Hepatic stellate cell (primary cell): Measurements from ENCODE around the gene OBP2A.
"Not testable (repeated sequence)": the region's sequence is repeated elsewhere in the genome, so short reads cannot be mapped to it uniquely, and the experiment has no call there.

ENCODE experiments used
- DNase-seq: peaks from one replicate; pipeline ENCODE4 v3.0.0; 2011; ENCODE audit warnings: low spot score

OBP2A gene

DNA sequence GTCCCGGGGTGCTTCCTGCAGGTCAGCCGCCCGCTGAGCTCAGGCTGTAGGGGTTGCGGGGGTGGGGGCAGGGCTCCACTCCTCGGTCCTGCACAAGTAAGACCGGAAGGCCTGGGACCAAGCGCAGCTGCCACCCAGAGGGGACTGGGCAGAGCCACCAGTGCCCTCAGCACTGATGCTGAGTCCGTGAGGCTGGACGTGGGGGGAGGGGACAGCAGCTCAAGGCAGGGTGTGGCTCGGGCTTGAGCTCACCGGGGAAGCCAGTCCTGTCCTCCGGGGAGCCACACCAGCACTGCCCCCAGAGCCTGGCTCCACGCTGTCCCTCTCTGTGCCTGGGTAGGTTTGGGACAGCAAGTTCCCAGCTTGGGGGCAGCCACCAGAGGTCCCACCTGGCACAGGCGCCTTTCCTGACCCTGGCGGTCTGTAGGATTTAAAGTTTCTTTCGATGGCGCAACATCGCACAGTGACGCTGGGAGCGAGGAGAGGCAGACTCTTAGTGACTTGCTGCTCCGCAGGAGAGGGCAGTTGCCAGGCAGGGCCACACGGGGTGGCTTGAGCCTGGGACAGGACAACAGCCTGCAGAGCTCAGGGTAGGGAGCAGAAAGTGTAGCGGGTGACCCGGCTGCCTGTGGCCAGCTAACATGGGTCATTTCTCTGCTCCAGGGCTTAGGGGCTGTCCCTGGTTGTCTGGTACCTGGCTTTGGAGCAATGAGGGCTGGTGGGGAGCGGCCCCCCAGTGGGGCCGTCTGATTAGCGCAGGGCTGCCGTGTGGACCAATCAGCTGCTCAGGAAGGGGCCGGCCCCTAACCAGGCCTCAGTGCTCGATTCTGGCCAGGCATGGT lies 19.0 kb upstream of the OBP2A start:
- no peak for DNase-seq

DNA sequence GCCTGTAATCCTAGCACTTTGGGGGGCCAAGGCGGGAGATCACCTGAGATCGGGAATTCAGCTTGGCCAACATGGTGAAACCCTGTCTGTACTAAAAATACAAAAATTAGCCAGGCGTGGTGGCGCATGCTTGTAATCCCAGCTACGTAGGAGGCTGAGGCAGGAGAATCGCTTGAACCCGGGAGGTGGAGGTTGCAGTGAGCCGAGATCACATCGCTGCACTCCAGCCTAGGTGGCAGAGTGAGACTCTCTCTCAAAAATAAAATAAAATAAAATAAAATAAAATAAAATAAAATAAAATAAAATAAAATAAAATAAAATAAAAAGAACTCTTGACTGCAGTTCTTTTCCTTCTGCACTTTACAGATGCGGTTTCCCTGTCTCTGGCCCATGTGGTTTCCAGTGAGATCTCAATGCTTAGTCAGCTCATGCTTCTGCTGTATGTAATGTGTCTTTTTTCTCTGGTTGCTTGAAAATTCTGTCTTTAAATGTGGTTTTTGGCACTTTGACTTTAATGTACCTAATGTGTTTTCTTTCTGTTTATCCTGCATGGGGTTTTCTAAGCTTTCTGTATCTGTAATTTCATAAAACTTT lies 17.0 kb upstream of the OBP2A start:
- DNase-seq, result not testable (repeated sequence)

GRCh38 chr9:135530146-135530545 lies 15.8 kb upstream of the OBP2A start:
- no peak for DNase-seq

GRCh38 chr9:135531096-135531495 lies 14.8 kb upstream of the OBP2A start:
- DNase-seq, result no peak

DNA sequence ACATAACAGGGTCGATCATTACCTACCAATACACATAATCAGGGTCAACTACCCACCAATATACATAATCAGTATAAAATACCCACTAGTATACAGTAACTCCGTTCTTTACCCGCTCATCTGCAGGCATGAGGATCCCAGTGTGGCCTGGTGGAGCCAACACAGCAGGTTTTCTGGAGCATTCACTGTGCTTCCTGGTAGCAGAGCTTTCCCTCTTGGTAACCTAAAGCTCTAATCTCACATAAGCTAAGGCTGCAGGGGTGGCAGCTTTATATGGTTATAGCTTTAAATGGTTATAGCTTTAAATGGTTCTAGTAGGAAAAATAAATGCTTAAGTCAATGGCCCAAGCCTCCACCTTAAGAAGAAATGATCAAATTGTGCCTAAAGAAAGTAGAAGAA lies 12.8 kb upstream of the OBP2A start:
- no peak for DNase-seq

GRCh38 chr9:135533674-135534073 lies 12.3 kb upstream of the OBP2A start:
- no peak for DNase-seq

DNA sequence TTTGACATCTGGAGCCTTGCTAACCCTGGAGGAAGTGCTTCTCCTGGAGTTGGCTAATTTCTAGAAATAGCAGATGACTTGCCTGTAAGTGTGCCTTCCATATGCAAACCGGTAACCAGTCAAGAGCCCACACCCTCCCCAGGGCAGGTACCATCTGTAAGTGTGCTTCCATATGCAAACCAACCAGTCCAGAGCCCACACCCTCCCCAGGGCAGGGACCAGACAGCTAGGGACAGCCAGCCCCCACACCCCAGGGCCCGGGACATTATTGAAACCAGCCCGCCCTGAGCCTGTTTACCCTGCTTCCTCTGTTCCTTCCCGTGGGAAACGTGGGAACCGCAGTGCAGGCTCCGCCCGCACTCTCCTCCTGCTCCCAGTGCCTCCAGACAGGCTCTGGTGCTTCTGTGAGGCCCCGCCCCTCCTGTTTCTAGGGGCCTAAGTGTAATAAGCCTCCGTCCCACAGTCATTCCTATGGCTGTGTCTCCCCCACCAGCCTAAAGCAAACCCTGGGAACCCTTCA lies 11.7 kb upstream of the OBP2A start:
- DNase-seq, result not testable (repeated sequence)

DNA sequence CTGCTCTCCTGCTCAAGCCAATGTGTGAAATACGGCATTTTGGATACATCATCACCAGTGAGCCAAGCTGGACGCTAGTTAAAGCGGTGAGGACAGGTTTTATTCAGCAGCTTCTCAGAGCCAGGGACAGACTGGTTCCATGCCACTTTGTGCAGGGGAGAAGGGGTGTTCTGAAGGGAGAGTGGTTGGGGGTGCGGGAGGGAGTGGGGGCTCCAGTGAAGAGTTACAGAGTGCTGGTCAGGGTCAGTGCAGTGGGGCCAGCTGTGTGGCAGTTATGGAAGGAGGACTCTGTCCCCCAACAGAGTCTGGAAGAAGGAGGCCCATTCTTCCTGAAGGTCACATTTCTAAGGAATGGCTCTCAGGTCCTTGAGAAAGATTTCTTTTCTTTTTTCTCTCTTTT lies 11.1 kb upstream of the OBP2A start:
- not testable (repeated sequence) for DNase-seq

- not testable (repeated sequence) for DNase-seq
Observed at GRCh38 chr9:135535631-135536030, 10.3 kb upstream of the OBP2A start.

- DNase-seq, result peak; percentile 65
Observed at GRCh38 chr9:135536216-135536615, 9.7 kb upstream of the OBP2A start.

DNA sequence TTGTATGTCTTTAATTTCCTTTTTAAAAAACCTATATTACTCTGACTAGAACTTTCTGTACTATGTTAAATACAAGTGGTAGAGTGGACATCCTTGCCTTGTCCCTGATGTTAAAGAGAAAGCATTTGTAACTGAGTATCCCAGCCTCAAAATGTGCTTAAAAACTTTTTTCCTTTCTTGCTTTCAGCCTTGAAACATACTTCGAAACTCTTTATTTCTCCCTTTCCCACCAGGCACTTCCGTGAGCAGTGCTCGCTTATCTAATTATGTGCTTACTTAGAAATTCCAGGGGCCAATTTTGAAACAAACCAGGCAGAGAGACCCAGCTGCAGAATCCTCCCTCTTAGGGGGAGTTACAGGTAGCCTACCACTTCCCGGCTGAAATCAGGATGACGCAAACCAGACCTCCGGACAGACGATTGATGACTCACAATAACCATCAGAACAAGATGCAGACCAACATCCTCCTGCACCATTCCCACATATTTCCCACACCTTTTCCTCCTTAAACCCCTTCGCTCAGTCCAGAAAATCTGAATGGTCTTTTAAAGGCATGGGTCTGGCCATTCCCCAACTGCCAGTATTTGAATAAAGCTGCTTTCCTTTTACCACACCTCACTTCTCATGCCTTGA lies 2.5 kb upstream of the OBP2A start:
- not testable (repeated sequence) for DNase-seq

DNA sequence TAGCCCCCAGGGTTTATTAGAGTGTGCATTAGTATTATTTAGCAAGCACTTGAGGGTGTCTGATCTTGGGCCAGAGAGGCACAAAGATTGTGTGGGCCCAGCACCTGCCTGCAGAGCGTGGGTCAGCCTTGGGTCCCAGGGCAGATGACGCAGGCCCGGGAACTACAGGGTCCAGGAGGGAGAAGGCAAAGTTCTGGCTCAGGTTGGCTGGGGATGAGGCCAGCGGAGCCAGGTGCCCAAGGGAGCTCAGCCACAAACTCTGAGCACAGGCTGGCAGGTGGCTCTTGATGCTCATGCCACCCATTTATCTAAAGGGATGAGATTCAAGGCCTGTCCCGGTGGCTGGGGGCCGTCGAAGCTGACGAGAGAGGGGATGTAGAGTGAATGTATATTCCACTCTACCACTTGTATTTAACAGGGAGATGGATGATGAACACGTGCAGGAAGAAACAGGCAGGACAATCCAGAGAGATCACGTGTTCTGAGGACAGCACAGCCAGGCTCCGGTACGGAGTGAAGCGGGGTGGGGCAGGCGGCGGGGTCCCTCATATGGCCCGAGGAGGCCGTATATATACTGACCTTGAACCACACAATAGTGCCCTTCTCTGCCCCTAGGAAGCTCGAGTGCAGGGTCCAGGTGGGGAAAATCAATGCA lies 818 bp upstream of the OBP2A start:
- DNase-seq, result no peak

GRCh38 chr9:135546792-135547617 lies 1.1 kb downstream of the OBP2A start:
- DNase-seq, result not testable (repeated sequence)

- no peak for DNase-seq
Observed at GRCh38 chr9:135547756-135548736, 2.1 kb downstream of the OBP2A start.

DNA sequence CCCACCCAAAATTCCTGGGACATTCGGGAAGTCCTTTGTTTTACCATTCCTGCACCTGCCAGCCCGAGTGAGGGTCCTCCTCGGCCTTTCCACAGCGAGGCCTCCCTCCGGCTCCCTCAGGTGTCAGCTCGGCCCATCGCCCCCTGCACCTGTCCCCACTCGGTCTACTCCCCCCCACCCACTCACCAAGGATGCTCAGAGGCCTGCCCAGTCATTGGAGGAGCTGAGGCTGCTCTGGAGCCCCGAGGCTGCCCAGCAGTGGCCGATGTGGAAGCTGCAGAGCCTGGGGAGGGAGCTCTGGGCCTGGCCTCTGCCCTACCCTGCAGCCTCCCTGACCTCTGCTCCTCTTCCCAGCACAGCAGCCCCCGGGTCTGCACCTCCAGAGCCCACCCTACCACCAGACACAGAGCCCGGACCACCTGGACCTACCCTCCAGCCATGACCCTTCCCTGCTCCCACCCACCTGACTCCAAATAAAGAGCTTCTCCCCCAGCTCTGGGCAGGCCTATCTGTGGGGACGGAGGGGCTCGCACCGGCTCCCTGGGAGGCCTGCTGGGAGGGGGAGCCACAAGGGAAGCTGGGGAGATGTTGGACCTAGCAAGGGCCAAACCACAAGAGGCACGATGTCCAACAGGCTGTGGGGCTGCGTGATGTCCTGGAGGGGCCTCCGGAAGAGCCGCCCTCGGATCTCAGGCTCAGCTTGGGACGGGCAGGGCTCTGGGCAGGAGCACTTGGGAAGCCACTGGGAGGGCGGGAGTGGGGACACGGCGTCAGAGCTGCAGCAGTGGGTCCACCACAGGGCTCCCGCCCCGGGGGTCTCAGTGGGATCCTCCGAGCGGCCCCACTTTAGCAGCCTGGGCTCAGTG lies 3.8 kb downstream of the OBP2A start:
- not testable (repeated sequence) for DNase-seq

DNA sequence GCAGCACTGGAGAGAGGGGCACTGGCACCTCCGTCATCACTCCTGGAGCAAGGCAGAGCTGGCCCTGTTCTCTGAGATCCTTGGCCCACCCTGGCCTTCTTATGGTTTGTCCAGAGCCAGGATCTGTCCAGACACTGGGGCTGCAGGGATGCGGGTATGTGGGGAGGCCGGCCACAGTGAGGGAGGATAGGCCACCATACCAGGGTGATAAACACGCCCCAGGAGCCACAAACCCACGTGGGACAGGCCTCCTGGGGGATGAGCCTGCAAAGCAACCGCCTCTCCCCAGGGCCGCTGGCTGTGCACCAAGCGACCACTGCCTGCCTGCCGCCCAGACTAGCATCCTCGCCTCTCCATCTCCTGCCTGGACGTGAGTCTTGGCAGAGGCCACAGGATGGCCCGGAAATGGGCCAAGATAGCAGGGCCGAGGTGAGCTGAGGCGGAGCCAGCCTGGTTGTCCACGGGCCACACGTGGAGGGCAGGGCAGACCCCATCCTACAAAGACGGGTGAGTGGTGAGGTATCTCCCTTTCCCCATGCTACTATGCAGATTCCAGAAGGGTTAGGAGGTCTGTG lies 4.5 kb downstream of the OBP2A start:
- DNase-seq, result no peak

GRCh38 chr9:135551031-135551430 lies 5.1 kb downstream of the OBP2A start:
- DNase-seq, result no peak

DNA sequence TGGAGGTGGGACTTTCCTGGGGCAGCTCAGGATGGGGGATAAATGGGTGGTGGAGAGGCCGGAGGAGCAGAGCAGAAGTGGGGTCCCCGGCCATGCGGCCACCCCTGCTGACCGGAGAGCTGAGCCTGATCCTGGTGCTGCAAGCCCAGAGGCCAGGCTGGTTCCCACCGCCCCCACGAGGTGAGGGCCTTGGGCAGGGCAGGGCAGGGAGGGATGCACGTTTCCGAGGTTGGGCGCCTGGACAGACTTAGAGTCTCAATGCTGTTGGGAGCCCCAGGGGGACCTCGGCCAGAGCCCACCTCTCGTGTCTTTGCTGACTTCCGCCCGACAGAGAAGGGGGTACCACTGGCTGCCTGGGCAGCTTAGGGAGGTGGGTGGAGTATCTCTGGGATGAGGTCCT lies 5.5 kb downstream of the OBP2A start:
- no peak for DNase-seq
